Mammary epithelial cell (primary cell): ENCODE data around the gene NMBR.

Source experiments
- CTCF ChIP-seq, 2 donors: IDR thresholded peaks in 1 of 2; conservative IDR thresholded peaks in 1 of 2; 2 replicates each; pipeline ENCODE4 v1.5.1; 2011 to 2012; ENCODE audit warnings: inconsistent platforms in 2 of 2, low read length in 2 of 2, mild to moderate bottlenecking in 2 of 2, control low read depth in 1 of 2, low read depth in 1 of 2; ENCODE audit not compliant: insufficient read depth in 1 of 2; ENCODE audit errors: extremely low read depth in 1 of 2
- EZH2 ChIP-seq: IDR thresholded peaks from 2 replicates; pipeline ENCODE4 v1.6.1; 2012; ENCODE audit warnings: low read length, inconsistent platforms, borderline replicate concordance

GRCh38 chr6:142165227-142165626 lies 18.3 kb upstream of the NMBR start:
- TF ChIP-seq CTCF (conservative IDR thresholded peaks at IDR 0.05 in 1 of 2, IDR thresholded peaks at IDR 0.05 in 1 of 2; ENCODE audit: extremely low read depth in 1 of 2, insufficient read depth in 1 of 2, low read depth in 1 of 2, low read length in 2 of 2) (no peak), EZH2 (no peak)
